ENCODE results near the gene S100Z. TPM values are rescaled to one million over a fixed set of nuclear protein-coding genes. Genes with fewer than 3 reads are reported as not detected.

The S100Z gene
- polyA plus RNA-seq, 2 of the 4 experiments (the other 2 are of a cell fraction): not detected

GRCh38 chr5:76930083-76930482, 80.3 kb downstream of the S100Z start (continued):
- no peak for TF ChIP-seq ELK1 (IDR thresholded peaks at IDR 0.05; ENCODE audit: low read depth, low read length)
- no peak for TF ChIP-seq E2F6 (IDR thresholded peaks at IDR 0.05; ENCODE audit: borderline replicate concordance, low read depth)
- TF ChIP-seq HDAC2 (IDR thresholded peaks at IDR 0.05): no peak
- no peak for TF ChIP-seq CBX8 (IDR thresholded peaks at IDR 0.05)
- no peak for TF ChIP-seq KDM5A (IDR thresholded peaks at IDR 0.05)
- TF ChIP-seq TP53 (CRISPR knock-in tag; IDR thresholded peaks at IDR 0.05): no peak
- TF ChIP-seq RCOR1 (IDR thresholded peaks at IDR 0.05; ENCODE audit: low read depth, low read length): no peak
- no peak for TF ChIP-seq TFCP2L1 (CRISPR knock-in tag; IDR thresholded peaks at IDR 0.05)
- no peak for TF ChIP-seq HOXA7 (CRISPR knock-in tag; IDR thresholded peaks at IDR 0.05)

DNA sequence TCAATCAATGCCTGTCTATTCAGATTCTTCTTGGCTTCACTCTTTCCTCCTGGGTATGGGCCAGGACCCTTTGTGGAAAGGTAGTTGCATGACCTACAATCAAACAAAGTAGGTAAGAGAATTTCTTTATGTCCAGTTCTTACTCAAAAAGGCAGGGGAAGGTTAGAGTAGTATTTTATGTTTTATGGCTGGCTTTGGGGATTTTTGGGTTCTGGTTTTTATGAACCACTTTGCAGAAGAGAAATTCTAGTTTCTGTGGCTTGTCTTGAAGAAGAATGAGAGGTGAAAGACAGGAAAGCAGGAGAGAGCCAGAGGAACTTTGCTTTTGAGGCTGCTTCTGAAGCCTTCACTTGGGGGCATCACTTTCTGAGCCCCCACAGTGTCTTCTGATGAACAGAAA, 88.4 kb downstream of the S100Z start:
- no peak for DNase-seq (ENCODE audit: low read depth in 1 of 2, low spot score in 1 of 2)
- ATAC-seq: no peak
- no peak overlapping the region for H3K27ac ChIP-seq
- TF ChIP-seq, protein P1, sequence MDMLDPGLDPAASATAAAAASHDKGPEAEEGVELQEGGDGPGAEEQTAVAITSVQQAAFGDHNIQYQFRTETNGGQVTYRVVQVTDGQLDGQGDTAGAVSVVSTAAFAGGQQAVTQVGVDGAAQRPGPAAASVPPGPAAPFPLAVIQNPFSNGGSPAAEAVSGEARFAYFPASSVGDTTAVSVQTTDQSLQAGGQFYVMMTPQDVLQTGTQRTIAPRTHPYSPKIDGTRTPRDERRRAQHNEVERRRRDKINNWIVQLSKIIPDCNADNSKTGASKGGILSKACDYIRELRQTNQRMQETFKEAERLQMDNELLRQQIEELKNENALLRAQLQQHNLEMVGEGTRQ (IDR thresholded peaks at IDR 0.05): no peak
- TF ChIP-seq CHD2 (IDR thresholded peaks at IDR 0.05; ENCODE audit: low read length, partially characterized antibody): no peak
- no peak for TF ChIP-seq SREBF2 (IDR thresholded peaks at IDR 0.05)
- no peak for TF ChIP-seq RAD21 (conservative IDR thresholded peaks at IDR 0.05 in 1 of 2, IDR thresholded peaks at IDR 0.05 in 1 of 2)
- TF ChIP-seq POLR2A (IDR thresholded peaks at IDR 0.05; ENCODE audit: low read length): no peak
- no peak overlapping the region for H3K4me3 ChIP-seq
- H3K4me1 ChIP-seq: no peaks in the 10 kb centered on the region
- ChIA-PET POLR2A (no interaction called here), CTCF (no interaction called here)
- H3K9me3 ChIP-seq: no peaks in the 10 kb centered on the region
- no peak overlapping the region for H3K4me2 ChIP-seq
- no peak for FAIRE-seq

DNA sequence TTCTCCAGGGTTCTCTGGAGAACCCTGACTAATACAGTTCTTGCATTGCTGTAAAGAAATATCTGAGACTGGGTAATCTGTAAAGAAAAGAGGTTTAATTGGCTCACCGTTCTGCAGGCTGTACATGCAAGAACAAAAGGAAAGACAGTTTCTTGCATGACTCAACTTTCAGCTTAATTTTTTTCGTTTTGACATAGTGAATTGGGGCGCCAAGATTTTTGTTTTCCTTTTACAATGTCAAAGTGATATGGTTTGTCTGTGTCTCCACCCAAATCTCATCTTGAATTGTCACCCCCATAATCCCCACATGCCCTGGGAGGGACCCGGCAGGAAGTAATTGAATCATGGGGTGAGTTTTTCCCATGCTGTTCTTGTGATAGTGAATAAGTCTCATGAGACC, 91.2 kb downstream of the S100Z start:
- ChIA-PET CTCF (no interaction called here), POLR2A (no interaction called here)
- no peak overlapping the region for H3K4me3 ChIP-seq
- ATAC-seq (no peak), DNase-seq (ENCODE audit: low read depth in 1 of 2, low spot score in 1 of 2) (no peak), FAIRE-seq (no peak)
- TF ChIP-seq ESRRA (IDR thresholded peaks at IDR 0.05; ENCODE audit: borderline replicate concordance, low read length) (no peak), CHD4 (IDR thresholded peaks at IDR 0.05; ENCODE audit: borderline replicate concordance) (no peak), RCOR1 (IDR thresholded peaks at IDR 0.05; ENCODE audit: low read depth, low read length) (no peak)
- WGBS (ENCODE audit: missing lambda C conversion rate): 56% methylated on average over 4 of the region's 4 CpGs
- H3K4me2 ChIP-seq: no peak overlapping the region
- no peaks in the 10 kb centered on the region for H3K9me3 ChIP-seq
- no peaks in the 10 kb centered on the region for H3K4me1 ChIP-seq
- H3K27ac ChIP-seq: no peak overlapping the region

DNA sequence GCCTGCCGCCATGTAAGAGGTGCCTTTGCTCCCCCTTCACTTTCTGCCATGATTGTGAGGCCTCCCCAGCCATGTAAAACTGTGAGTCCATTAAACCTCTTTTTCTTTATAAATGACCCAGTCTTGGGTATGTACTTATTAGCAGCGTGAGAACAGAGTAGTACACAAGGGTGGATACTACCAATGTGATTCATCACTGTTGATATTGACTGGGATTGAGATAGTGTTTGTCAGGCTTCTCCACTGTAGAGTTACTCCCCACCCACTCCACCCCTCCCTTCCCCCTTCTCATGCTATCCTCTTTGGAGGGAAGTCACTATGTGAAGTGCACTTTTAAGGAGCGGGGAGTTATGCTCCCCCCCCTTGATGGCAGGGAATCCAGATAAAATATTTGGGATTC, 91.6 kb downstream of the S100Z start:
- ATAC-seq (no peak), FAIRE-seq (no peak), DNase-seq (ENCODE audit: low read depth in 1 of 2, low spot score in 1 of 2) (no peak)
- Histone ChIP-seq H3K4me3 (no peak overlapping the region), H3K27ac (no peak overlapping the region), H3K9me3 (no peaks in the 10 kb centered on the region), H3K4me2 (no peak overlapping the region), H3K4me1 (no peaks in the 10 kb centered on the region)
- CTCF ChIA-PET: no interaction called here
- TF ChIP-seq CHD2 (IDR thresholded peaks at IDR 0.05; ENCODE audit: low read length, partially characterized antibody) (no peak), POLR2A (IDR thresholded peaks at IDR 0.05; ENCODE audit: low read length) (no peak)
- POLR2A ChIA-PET: no interaction called here
- 95% methylated on average over 3 of the region's 3 CpGs for WGBS (ENCODE audit: missing lambda C conversion rate)

GRCh38 chr5:76942581-76942980, 92.8 kb downstream of the S100Z start:
- Histone ChIP-seq H3K4me3 (no peak overlapping the region), H3K4me2 (no peak overlapping the region), H3K4me1 (no peaks in the 10 kb centered on the region), H3K27ac (no peak overlapping the region), H3K9me3 (no peaks in the 10 kb centered on the region)
- ATAC-seq (peak in 1 of 2 experiments; percentile 50; a peak in 1 of 6 replicates), DNase-seq (ENCODE audit: low read depth in 1 of 2, low spot score in 1 of 2) (no peak), FAIRE-seq (no peak)
- 71% methylated on average over 1 of the region's 1 CpG for WGBS (ENCODE audit: missing lambda C conversion rate)
- TF ChIP-seq ESRRA (IDR thresholded peaks at IDR 0.05; ENCODE audit: borderline replicate concordance, low read length) (no peak), KDM1A (IDR thresholded peaks at IDR 0.05; ENCODE audit: low read depth) (no peak), FOXS1 (CRISPR knock-in tag; IDR thresholded peaks at IDR 0.05) (no peak), HOXB5 (CRISPR knock-in tag; IDR thresholded peaks at IDR 0.05) (no peak), HOXB13 (CRISPR knock-in tag; IDR thresholded peaks at IDR 0.05; ENCODE audit: low read depth) (no peak), EHF (CRISPR knock-in tag; IDR thresholded peaks at IDR 0.05) (no peak), RCOR1 (IDR thresholded peaks at IDR 0.05; ENCODE audit: low read depth, low read length) (no peak), NFE2L2 (conservative IDR thresholded peaks at IDR 0.05; ENCODE audit: low read length) (no peak), MAFK (IDR thresholded peaks at IDR 0.05; ENCODE audit: partially characterized antibody) (no peak), RNF2 (IDR thresholded peaks at IDR 0.05; ENCODE audit: borderline replicate concordance, low read depth) (no peak), TFCP2L1 (CRISPR knock-in tag; IDR thresholded peaks at IDR 0.05) (no peak), FOSB (CRISPR knock-in tag; IDR thresholded peaks at IDR 0.05) (no peak)
- TF ChIP-seq, protein P1 (IDR thresholded peaks at IDR 0.05): no peak
- POLR2A ChIA-PET: no interaction called here
- CTCF ChIA-PET: interaction anchor here (1.0 kb wide), 1 partner anchor 202 kb away, joined by 3 read pairs; no protein-coding TSS in a partner anchor

Measured in A549 (cell line).